HG03103 (cell line): ENCODE measurements around the gene GPM6B.

Source experiments
- ATAC-seq: cut with Tn5 transposase; IDR thresholded peaks from one replicate; pipeline ENCODE4 v1.9.1; 2021; ENCODE audit warnings: low read depth; ENCODE audit not compliant: unreplicated experiment

Gene GPM6B

GRCh38 chrX:13825178-13825762, 8.4 kb upstream of the GPM6B start:
- ATAC-seq = no peak

- ATAC-seq = no peak
Observed at GRCh38 chrX:13824746-13825145, 7.9 kb upstream of the GPM6B start.

GRCh38 chrX:13821738-13822137, 4.8 kb upstream of the GPM6B start:
- ATAC-seq = no peak

- ATAC-seq = no peak
Observed at GRCh38 chrX:13816176-13816575, 717 bp downstream of the GPM6B start.

- no peak for ATAC-seq
Observed at GRCh38 chrX:13815664-13816063, 1.2 kb downstream of the GPM6B start.

- no peak for ATAC-seq
Observed at GRCh38 chrX:13808865-13809264, 8.0 kb downstream of the GPM6B start.

GRCh38 chrX:13808293-13808692, 8.6 kb downstream of the GPM6B start:
- no peak for ATAC-seq

GRCh38 chrX:13805241-13805640, 11.7 kb downstream of the GPM6B start:
- ATAC-seq = no peak

GRCh38 chrX:13803116-13803515, 13.8 kb downstream of the GPM6B start:
- ATAC-seq = no peak

- no peak for ATAC-seq
Observed at GRCh38 chrX:13798184-13798583, 18.7 kb downstream of the GPM6B start.

- ATAC-seq = no peak
Observed at GRCh38 chrX:13797512-13797911, 19.4 kb downstream of the GPM6B start.

- no peak for ATAC-seq
Observed at GRCh38 chrX:13794417-13794816, 22.5 kb downstream of the GPM6B start.

- ATAC-seq = peak; percentile 60
Observed at GRCh38 chrX:13793897-13794296, 23.0 kb downstream of the GPM6B start.

- ATAC-seq = no peak
Observed at GRCh38 chrX:13791559-13791958, 25.3 kb downstream of the GPM6B start.

GRCh38 chrX:13791145-13791544, 25.7 kb downstream of the GPM6B start:
- ATAC-seq = no peak

GRCh38 chrX:13790206-13791131, 26.4 kb downstream of the GPM6B start:
- ATAC-seq = no peak

GRCh38 chrX:13786048-13786447, 30.8 kb downstream of the GPM6B start:
- ATAC-seq = no peak

- ATAC-seq = no peak
Observed at GRCh38 chrX:13780868-13781427, 35.9 kb downstream of the GPM6B start.

- no peak for ATAC-seq
Observed at GRCh38 chrX:13778916-13779315, 38.0 kb downstream of the GPM6B start.

GRCh38 chrX:13776387-13776786, 40.5 kb downstream of the GPM6B start:
- no peak for ATAC-seq

GRCh38 chrX:13775837-13776236, 41.1 kb downstream of the GPM6B start:
- no peak for ATAC-seq

- ATAC-seq = no peak
Observed at GRCh38 chrX:13774696-13775095, 42.2 kb downstream of the GPM6B start.
